HepG2 (cell line): Measurements from ENCODE around the gene SLC23A2. TPM values are rescaled to one million over a fixed set of nuclear protein-coding genes. Genes with fewer than 3 reads are reported as not detected.

Source experiments
- ATAC-seq: fragments of 200-7000 bp; cut with Tn5 transposase; 3 replicates; pipeline ENCODE4 v1.9.1; 2020; ENCODE audit warnings: mild to moderate bottlenecking, moderate library complexity
- BruUV-seq: library from RNA; stranded (reverse); fragments of 400-500 nt; replicated peaks from 2 replicates; lab custom pipeline; 2021; lab: Mats Ljungman, UMichigan
- CTCF ChIA-PET: fragments of 300-600 bp; formaldehyde crosslinking; extraction: SDS; loops from one replicate; lab custom pipeline; 2021; ENCODE audit warnings: low total read pairs, inconsistent platforms, low intra/inter-chr PET ratio; lab: Yijun Ruan, JAX
- POLR2A ChIA-PET: fragments of 350-600 bp; sonication (Branson Sonifier 250); formaldehyde crosslinking; loops from one replicate; lab custom pipeline; 2020; ENCODE audit warnings: antibody characterized with exemption, inconsistent platforms; lab: Yijun Ruan, JAX
- DNase-seq: peaks from one replicate; pipeline ENCODE4 v3.0.0-alpha.2; 2015; ENCODE audit warnings: low spot score
- FAIRE-seq: peaks from 3 replicates; lab custom pipeline; 2011; peaks lifted over from hg19 to GRCh38; lab: Jason Lieb, UNC
- H2AFZ ChIP-seq: one replicate; pipeline ENCODE4 v1.6.1; 2011; ENCODE audit warnings: low read length, inconsistent platforms
- H3K27ac ChIP-seq: fragments of 300-600 bp; 3 replicates; pipeline ENCODE4 v1.8.0; 2011; ENCODE audit warnings: mixed run types, mild to moderate bottlenecking, mixed read lengths, low read length, inconsistent platforms; ENCODE audit not compliant: insufficient read depth; ENCODE audit errors: extremely low read length
- H3K27me3 ChIP-seq, 2 experiments: fragments of 200-600 bp in 1 of 2; 2 replicates in 1 of 2; 3 replicates in 1 of 2; pipeline versions ENCODE4 v1.6.0 to v1.8.0; 2011; ENCODE audit warnings: low read length in 2 of 2, mild to moderate bottlenecking in 2 of 2, moderate library complexity in 2 of 2, inconsistent platforms in 1 of 2; ENCODE audit not compliant: insufficient read depth in 2 of 2, control insufficient read depth in 1 of 2
- H3K36me3 ChIP-seq, 2 experiments: fragments of 200-600 bp in 1 of 2; replicated peaks in 1 of 2; 2 replicates in 1 of 2; 3 replicates in 1 of 2; pipeline versions ENCODE4 v1.5.1 to v1.8.0; 2011; ENCODE audit warnings: low read length in 2 of 2, inconsistent platforms in 1 of 2; ENCODE audit not compliant: insufficient read depth in 2 of 2, control insufficient read depth in 1 of 2
- H3K4me1 ChIP-seq: 2 replicates; pipeline ENCODE4 v1.5.1; 2012; ENCODE audit warnings: low read length, inconsistent platforms; ENCODE audit not compliant: insufficient read depth
- H3K4me2 ChIP-seq: 2 replicates; pipeline ENCODE4 v1.6.0; 2011; ENCODE audit warnings: low read depth, low read length, inconsistent platforms
- H3K4me3 ChIP-seq, 3 experiments: fragments of 200-600 bp in 1 of 3; sonication (generic), shearing (Covaris generic) in 1 of 3; replicated peaks in 1 of 3; 2 replicates each; pipeline ENCODE4 v1.5.1; 2011 to 2016; ENCODE audit warnings: low read length in 3 of 3, inconsistent platforms in 2 of 3, low read depth in 2 of 3, mild to moderate bottlenecking in 2 of 3, control low read depth in 1 of 3, mixed read lengths in 1 of 3; ENCODE audit not compliant: insufficient read depth in 1 of 3
- H3K79me2 ChIP-seq: one replicate; pipeline ENCODE4 v1.6.1; 2011; ENCODE audit warnings: low read length, inconsistent platforms; ENCODE audit not compliant: insufficient read depth
- H3K9ac ChIP-seq: 2 replicates; pipeline ENCODE4 v1.6.0; 2011; ENCODE audit warnings: mild to moderate bottlenecking, low read depth, low read length, inconsistent platforms; ENCODE audit not compliant: insufficient read depth
- H3K9me3 ChIP-seq: 2 replicates; pipeline ENCODE4 v1.5.1; 2012; ENCODE audit warnings: mild to moderate bottlenecking, low read length
- H4K20me1 ChIP-seq: 2 replicates; pipeline ENCODE4 v1.6.0; 2011; ENCODE audit warnings: inconsistent platforms, mild to moderate bottlenecking, low read length, moderate library complexity; ENCODE audit not compliant: insufficient read depth
- BRCA1 ChIP-seq: sonication (generic); formaldehyde crosslinking; IDR thresholded peaks from 2 replicates; pipeline ENCODE4 v1.4.0; 2020; ENCODE audit warnings: missing genetic modification reagents
- HNF4A ChIP-seq: sonication (generic); formaldehyde crosslinking; IDR thresholded peaks from 2 replicates; pipeline ENCODE4 v1.4.0; 2020; ENCODE audit warnings: missing genetic modification reagents
- HNF4G ChIP-seq, 2 experiments: sonication (generic) in 1 of 2; formaldehyde crosslinking in 1 of 2; IDR thresholded peaks; 2 replicates each; pipeline versions ENCODE4 v1.4.0 to v1.6.1; 2011 to 2020; ENCODE audit warnings: borderline replicate concordance in 2 of 2, low read depth in 2 of 2, mild to moderate bottlenecking in 2 of 2, low read length in 1 of 2, missing genetic modification reagents in 1 of 2, moderate library complexity in 1 of 2
- MIXL1 ChIP-seq: IDR thresholded peaks from 2 replicates; pipeline ENCODE4 v1.6.1; 2016
- RBM22 ChIP-seq: fragments of 200-400 bp; formaldehyde crosslinking; optimal IDR thresholded peaks from 2 replicates; pipeline ENCODE3; 2017; ENCODE audit warnings: mild to moderate bottlenecking, low read length, moderate library complexity
- REL ChIP-seq: sonication (generic); formaldehyde crosslinking; conservative IDR thresholded peaks from 2 replicates; pipeline ENCODE4 v1.8.0; 2022; ENCODE audit warnings: mild to moderate bottlenecking, missing genetic modification reagents, moderate library complexity
- SAFB2 ChIP-seq: sonication (generic); formaldehyde crosslinking; IDR thresholded peaks from 2 replicates; pipeline ENCODE4 v1.5.1; 2020; ENCODE audit warnings: missing genetic modification reagents, low read depth, mild to moderate bottlenecking, borderline replicate concordance
- SAP130 ChIP-seq: IDR thresholded peaks from 2 replicates; pipeline ENCODE4 v1.6.1; 2016; ENCODE audit warnings: low read depth
- SMC3 ChIP-seq: IDR thresholded peaks from 2 replicates; pipeline ENCODE4 v1.6.1; 2011; ENCODE audit warnings: low read length, improper control_type of control experiment
- ZEB1 ChIP-seq: IDR thresholded peaks from 2 replicates; pipeline ENCODE4 v1.6.1; 2012; ENCODE audit warnings: mild to moderate bottlenecking, low read depth, inconsistent platforms; ENCODE audit not compliant: insufficient replicate concordance
- ZFP62 ChIP-seq: sonication (generic); formaldehyde crosslinking; IDR thresholded peaks from 2 replicates; pipeline ENCODE4 v1.4.0; 2020; ENCODE audit warnings: missing genetic modification reagents
- ZSCAN9 ChIP-seq: IDR thresholded peaks from 2 replicates; pipeline ENCODE4 v1.6.1; 2016; ENCODE audit warnings: borderline replicate concordance
- WGBS: methylation state at CpG from one replicate; pipeline ENCODE4 v1.1.6; 2017; ENCODE audit warnings: low lambda C conversion rate; 5-methylcytosine and 5-hydroxymethylcytosine counted together
- in situ Hi-C: cut with HindIII; loops from 2 replicates; pipeline ENCODE4 v1.10.0; 2017; ENCODE audit warnings: low pct_unique_long_range_greater_than_20kb; ENCODE audit not compliant: extremely low pct_ligation_motif_present
- intact Hi-C: fragments of 100-400 bp; cut with micrococcal nuclease; formaldehyde crosslinking; loops from one replicate; pipeline ENCODE4 v1.10.0; 2022; ENCODE audit not compliant: unreplicated experiment
- polyA plus RNA-seq, 8 experiments: library from polyadenylated mRNA; depleted of rRNA in 3 of 8; stranded (reverse) in 7 of 8; unstranded in 1 of 8; fragments of >200 nt; fragmentation: Illumina TruSeq in 4 of 8; extraction: Trizol in 4 of 8; gene quantifications; 2 replicates each; pipeline versions ENCODE4 v1.2.1 to v1.2.3, GENCODE V29; 2011 to 2016; ENCODE audit warnings: low read depth in 4 of 8, missing spikeins in 1 of 8, mixed read lengths in 1 of 8; ENCODE audit not compliant: insufficient read depth in 1 of 8
- total RNA-seq, 5 experiments: library from RNA; depleted of rRNA; stranded (reverse); fragments of >200 nt; fragmentation: Illumina TruSeq; extraction: Trizol; gene quantifications; 2 replicates each; pipeline ENCODE4 v1.2.3, GENCODE V29; 2016; ENCODE audit warnings: low read depth in 1 of 5
- TF ChIP-seq, protein P1 (sequence below): sonication (generic); formaldehyde crosslinking; IDR thresholded peaks from 2 replicates; pipeline ENCODE4 v1.4.0; 2020; ENCODE audit warnings: missing genetic modification reagents

The SLC23A2 gene
- total and polyA plus RNA-seq, 2 of the 13 experiments (the other 11 are each of a cell fraction or from before 2014, with no cell fraction given), result 42.2 to 51.2 TPM

DNA sequence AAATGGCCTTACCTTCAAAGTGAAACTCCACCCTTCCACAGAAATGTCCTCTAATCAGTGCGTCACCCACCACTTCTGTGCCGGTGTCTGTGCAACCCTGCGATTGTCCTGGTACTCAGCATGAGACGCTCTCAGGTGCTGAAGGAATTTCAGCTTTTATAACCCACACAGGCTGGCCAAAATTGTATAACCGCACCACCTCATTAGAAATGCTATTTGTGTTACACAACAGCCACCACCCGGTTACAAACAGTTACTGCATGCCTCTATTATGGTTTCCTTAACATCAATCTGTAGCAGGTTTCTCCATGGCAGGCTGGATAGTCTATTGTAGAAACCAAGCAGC is 51.5 kb downstream of the SLC23A2 start (continued):
- TF ChIP-seq REL (CRISPR knock-in tag), result no peak
- peak; percentile 55; the same call in 1 of the 2 replicates for TF ChIP-seq SMC3
- TF ChIP-seq, protein P1, sequence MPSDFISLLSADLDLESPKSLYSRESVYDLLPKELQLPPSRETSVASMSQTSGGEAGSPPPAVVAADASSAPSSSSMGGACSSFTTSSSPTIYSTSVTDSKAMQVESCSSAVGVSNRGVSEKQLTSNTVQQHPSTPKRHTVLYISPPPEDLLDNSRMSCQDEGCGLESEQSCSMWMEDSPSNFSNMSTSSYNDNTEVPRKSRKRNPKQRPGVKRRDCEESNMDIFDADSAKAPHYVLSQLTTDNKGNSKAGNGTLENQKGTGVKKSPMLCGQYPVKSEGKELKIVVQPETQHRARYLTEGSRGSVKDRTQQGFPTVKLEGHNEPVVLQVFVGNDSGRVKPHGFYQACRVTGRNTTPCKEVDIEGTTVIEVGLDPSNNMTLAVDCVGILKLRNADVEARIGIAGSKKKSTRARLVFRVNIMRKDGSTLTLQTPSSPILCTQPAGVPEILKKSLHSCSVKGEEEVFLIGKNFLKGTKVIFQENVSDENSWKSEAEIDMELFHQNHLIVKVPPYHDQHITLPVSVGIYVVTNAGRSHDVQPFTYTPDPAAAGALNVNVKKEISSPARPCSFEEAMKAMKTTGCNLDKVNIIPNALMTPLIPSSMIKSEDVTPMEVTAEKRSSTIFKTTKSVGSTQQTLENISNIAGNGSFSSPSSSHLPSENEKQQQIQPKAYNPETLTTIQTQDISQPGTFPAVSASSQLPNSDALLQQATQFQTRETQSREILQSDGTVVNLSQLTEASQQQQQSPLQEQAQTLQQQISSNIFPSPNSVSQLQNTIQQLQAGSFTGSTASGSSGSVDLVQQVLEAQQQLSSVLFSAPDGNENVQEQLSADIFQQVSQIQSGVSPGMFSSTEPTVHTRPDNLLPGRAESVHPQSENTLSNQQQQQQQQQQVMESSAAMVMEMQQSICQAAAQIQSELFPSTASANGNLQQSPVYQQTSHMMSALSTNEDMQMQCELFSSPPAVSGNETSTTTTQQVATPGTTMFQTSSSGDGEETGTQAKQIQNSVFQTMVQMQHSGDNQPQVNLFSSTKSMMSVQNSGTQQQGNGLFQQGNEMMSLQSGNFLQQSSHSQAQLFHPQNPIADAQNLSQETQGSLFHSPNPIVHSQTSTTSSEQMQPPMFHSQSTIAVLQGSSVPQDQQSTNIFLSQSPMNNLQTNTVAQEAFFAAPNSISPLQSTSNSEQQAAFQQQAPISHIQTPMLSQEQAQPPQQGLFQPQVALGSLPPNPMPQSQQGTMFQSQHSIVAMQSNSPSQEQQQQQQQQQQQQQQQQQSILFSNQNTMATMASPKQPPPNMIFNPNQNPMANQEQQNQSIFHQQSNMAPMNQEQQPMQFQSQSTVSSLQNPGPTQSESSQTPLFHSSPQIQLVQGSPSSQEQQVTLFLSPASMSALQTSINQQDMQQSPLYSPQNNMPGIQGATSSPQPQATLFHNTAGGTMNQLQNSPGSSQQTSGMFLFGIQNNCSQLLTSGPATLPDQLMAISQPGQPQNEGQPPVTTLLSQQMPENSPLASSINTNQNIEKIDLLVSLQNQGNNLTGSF (CRISPR knock-in tag), result no peak

DNA sequence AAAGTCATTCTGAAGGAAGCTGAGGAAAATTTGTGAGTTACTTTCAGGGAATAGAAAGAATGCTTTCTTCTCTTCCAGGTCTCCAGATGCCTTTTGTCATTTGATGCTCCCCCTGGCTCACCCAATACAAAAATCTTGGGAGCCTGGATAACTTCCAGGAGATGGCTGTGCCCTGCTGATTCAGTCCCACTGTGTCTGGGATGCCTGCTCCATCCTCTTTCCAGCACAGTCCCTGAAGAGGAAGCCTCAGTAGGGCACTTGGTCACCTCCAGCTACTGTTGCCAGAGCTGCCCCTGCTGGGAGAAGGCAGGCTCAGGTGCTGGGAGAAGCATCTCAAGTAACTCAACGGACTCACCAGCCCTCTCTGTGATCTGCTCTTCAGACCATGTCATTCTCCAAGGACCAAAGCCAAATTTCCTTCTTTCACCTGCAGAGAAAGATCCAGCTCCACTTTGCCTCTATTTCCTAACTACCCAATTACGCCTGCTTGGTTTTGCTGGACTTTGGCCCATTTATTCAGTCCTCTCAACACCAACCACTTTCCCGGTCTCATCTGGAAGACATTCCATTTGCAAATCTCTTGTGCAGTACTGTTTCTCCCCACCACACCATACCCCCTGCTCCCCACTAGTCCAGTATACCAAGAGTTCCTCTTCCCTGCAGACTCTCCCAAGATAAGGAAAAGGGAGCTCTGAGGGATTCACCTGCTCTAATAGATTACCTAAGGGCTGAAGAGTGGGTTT is 53.3 kb downstream of the SLC23A2 start:
- DNase-seq, result no peak
- WGBS, result 70% methylated on average over 3 of the region's 3 CpGs
- intact Hi-C loops, result no loop called here
- peaks cover 26% of the 10 kb centered on the region for H3K79me2 ChIP-seq
- POLR2A ChIA-PET, result no interaction called here
- peak; percentile 55 for ATAC-seq
- no peak overlapping the region for H3K4me3 ChIP-seq
- FAIRE-seq, result peak; percentile 18
- peaks cover 38% of the 10 kb centered on the region for H3K4me1 ChIP-seq
- H3K9ac ChIP-seq, result no peak overlapping the region
- no peaks in the 10 kb centered on the region for H3K9me3 ChIP-seq
- no peak overlapping the region for H2AFZ ChIP-seq
- peaks cover 18 to 48% of the 10 kb centered on the region in 2 experiments for H3K36me3 ChIP-seq
- peaks cover 12% of the 10 kb centered on the region for H4K20me1 ChIP-seq
- H3K27me3 ChIP-seq, result no peaks in the 10 kb centered on the region
- H3K4me2 ChIP-seq, result no peak overlapping the region
- in situ Hi-C loops, result no loop called here
- H3K27ac ChIP-seq, result no peak overlapping the region
- no TSS peak for BruUV-seq
- CTCF ChIA-PET, result no interaction called here
- TF ChIP-seq SAFB2 (CRISPR knock-in tag) (no peak), RBM22 (no peak), BRCA1 (CRISPR knock-in tag) (no peak), ZEB1 (no peak), ZFP62 (CRISPR knock-in tag) (no peak), SAP130 (CRISPR knock-in tag) (no peak), MIXL1 (CRISPR knock-in tag) (no peak), HNF4A (CRISPR knock-in tag) (peak; percentile 43; the same call in 1 of the 2 replicates), ZSCAN9 (CRISPR knock-in tag) (no peak), HNF4G (IDR thresholded peaks at IDR 0.05; ENCODE audit: borderline replicate concordance, low read depth, low read length) (peak; percentile 25; the same call in 1 of the 2 replicates), HNF4G (CRISPR knock-in tag; IDR thresholded peaks at IDR 0.05; ENCODE audit: borderline replicate concordance, low read depth) (no peak)
